RWPE1 (cell line): ENCODE results near the gene BID.
A peak's percentile ranks its signal among the peaks of the same experiment; 100 is the strongest.

Experiments
- CTCF ChIA-PET: fragments of 350-600 bp; sonication (Branson Sonifier 250); formaldehyde crosslinking; extraction: SDS; loops from one replicate; lab custom pipeline; 2021; lab: Yijun Ruan, JAX
- POLR2A ChIA-PET: fragments of 400-600 bp; formaldehyde crosslinking; extraction: SDS; loops from one replicate; lab custom pipeline; 2020; ENCODE audit warnings: antibody characterized with exemption; ENCODE audit not compliant: low non-redundant PET; lab: Yijun Ruan, JAX
- DNase-seq: peaks from one replicate; pipeline ENCODE4 v3.0.0; 2012; ENCODE audit warnings: low spot score
- H3K27ac ChIP-seq: fragments of 450-650 bp; 2 replicates; pipeline ENCODE4 v1.5.1; 2017
- TF ChIP-seq, protein P1 (sequence below): fragments of 450-650 bp; conservative IDR thresholded peaks from 2 replicates; pipeline ENCODE4 v1.5.1; 2017; ENCODE audit warnings: low read depth, mild to moderate bottlenecking

Gene BID

GRCh38 chr22:17749605-17750395 lies 24.5 kb downstream of the BID start:
- H3K27ac ChIP-seq: no peak overlapping the region
- CTCF ChIA-PET: no interaction called here

DNA sequence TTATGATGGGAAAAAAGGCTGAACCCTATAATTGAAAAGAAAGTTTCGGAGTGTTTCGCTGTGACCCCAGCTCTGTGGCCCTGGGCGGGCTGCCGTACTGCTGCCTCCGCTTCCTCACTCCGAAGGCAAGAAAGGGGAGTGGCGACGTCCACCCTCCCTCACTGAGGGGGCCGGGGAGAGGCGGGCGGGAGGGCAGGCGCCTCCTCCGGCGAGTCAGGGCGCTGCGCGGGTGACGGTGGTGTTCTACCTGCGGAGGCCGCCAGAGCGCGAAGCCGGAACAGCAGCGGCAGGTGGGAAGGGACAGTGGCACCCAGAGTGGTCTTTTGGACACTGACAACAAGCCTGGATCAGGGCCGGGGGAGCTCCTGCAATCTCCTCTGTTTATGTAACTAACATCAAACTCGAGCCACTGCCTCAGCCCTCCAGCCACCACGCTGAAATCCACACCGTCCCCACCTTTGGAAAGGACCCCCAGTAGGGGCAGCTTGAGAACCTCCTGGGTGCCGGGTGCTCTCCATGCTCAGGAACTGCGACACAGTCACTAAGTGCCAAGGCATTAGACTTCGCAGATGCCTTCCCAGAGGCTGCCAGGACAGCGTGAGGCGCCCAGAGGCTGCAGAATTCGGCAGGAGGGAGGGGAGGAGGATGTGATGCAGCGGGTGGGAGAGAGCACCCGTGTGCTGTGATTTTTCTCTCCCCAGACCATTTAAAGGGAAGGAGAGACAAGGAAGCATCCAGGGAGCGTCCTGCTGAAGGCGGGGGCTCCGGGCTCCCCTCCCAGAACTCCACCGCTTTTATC lies 25.5 kb downstream of the BID start:
- POLR2A ChIA-PET: no interaction called here
- CTCF ChIA-PET: no interaction called here

More at GRCh38 chr22:17749605-17750395, 24.5 kb downstream of the BID start:
- DNase-seq: no peak
- POLR2A ChIA-PET: no interaction called here
- TF ChIP-seq, protein P1, sequence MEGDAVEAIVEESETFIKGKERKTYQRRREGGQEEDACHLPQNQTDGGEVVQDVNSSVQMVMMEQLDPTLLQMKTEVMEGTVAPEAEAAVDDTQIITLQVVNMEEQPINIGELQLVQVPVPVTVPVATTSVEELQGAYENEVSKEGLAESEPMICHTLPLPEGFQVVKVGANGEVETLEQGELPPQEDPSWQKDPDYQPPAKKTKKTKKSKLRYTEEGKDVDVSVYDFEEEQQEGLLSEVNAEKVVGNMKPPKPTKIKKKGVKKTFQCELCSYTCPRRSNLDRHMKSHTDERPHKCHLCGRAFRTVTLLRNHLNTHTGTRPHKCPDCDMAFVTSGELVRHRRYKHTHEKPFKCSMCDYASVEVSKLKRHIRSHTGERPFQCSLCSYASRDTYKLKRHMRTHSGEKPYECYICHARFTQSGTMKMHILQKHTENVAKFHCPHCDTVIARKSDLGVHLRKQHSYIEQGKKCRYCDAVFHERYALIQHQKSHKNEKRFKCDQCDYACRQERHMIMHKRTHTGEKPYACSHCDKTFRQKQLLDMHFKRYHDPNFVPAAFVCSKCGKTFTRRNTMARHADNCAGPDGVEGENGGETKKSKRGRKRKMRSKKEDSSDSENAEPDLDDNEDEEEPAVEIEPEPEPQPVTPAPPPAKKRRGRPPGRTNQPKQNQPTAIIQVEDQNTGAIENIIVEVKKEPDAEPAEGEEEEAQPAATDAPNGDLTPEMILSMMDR: no peak

GRCh38 chr22:17746916-17747315 lies 27.4 kb downstream of the BID start:
- H3K27ac ChIP-seq: no peak overlapping the region
- POLR2A ChIA-PET: no interaction called here
- CTCF ChIA-PET: interaction anchor here (0.6 kb wide), 1 partner anchor 404 kb away, joined by 4 read pairs; no protein-coding TSS in a partner anchor
- no peak for DNase-seq
- TF ChIP-seq, protein P1: no peak

More for the DNA sequence above, 25.5 kb downstream of the BID start:
- TF ChIP-seq, protein P1: no peak
- H3K27ac ChIP-seq: no peak overlapping the region
- DNase-seq: no peak

DNA sequence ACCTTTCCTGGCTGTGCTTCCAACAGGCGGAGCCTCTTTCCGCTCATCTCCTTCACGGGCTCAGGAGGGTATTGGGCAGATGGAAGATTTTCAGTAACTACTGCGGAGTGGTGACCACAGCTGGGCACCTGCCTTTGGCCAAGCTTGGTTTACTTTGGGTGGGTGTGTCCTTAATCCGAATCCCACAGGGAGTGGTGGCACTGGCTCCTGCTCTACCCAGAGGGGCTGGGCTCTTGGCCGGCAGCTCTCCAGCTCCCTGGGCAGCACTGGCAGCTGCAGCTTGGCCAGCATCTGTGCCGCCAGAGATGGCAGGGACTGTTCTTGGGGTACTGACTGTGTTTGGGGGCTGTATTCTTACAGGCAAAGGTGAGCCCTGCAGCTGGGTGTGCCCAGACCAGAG lies 29.8 kb downstream of the BID start:
- ChIA-PET CTCF (interaction anchor here (1.2 kb wide), 1 partner anchor 186 kb away, joined by 4 read pairs; no protein-coding TSS in a partner anchor), POLR2A (no interaction called here)
- DNase-seq: no peak

DNA sequence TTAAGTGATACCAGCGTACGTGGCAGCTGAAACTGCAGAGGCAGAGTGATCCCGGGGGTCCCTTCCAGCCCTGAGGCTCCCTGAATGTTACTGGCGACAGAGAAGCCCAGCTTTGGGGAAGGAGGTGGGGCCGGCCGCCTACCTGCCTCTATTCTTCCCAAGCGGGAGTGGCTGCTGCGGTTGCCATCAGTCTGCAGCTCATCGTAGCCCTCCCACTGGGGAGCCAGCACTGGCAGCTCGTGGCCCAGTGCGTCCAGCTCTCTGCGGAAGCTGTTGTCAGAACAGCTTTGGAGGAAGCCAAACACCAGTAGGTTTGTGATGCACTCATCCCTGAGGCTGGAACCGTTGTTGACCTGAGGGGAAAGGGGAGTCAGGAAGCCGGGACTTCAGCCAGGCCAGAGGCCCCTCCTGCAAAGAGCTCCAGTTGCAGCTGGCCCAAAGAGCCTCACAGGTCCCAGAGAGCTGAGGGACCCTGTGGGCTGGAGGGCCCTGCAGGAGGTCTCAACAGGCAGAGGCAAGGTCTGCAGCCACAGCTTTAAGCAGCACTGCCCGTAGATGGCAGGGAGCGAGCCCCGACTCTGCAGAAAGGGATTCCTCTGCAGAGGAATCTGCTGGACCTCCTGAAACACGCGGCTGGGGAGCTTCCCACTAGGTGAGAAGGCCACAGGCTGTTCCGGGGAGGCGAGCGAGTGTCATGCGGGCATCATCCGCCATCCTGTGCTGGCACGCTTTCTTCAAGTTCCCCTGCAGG lies 30.4 kb downstream of the BID start:
- H3K27ac ChIP-seq: no peak overlapping the region
- POLR2A ChIA-PET: no interaction called here
- DNase-seq: no peak
- TF ChIP-seq, protein P1: no peak
- CTCF ChIA-PET: interaction anchor here (0.8 to 2.6 kb wide), 4 partner anchors 8 to 333 kb away, joined by 3 to 13 read pairs (median 4); no protein-coding TSS in a partner anchor

More for the DNA sequence above, 29.8 kb downstream of the BID start:
- TF ChIP-seq, protein P1: no peak
- no peak overlapping the region for H3K27ac ChIP-seq

- DNase-seq: peak; percentile 64
- ChIA-PET CTCF (interaction anchor here (0.5 to 2.6 kb wide), 8 partner anchors 11 to 334 kb away, joined by 3 to 13 read pairs (median 4); no protein-coding TSS in a partner anchor), POLR2A (no interaction called here)
- no peak overlapping the region for H3K27ac ChIP-seq
- TF ChIP-seq, protein P1: peak; percentile 76
Measured at GRCh38 chr22:17742527-17742902, 31.8 kb downstream of the BID start.
